ENCODE data around the gene LRCH1.

GRCh38 chr13:46640843-46641242, 87.9 kb downstream of the LRCH1 start:
- TF ChIP-seq ZNF512 (CRISPR knock-in tag; IDR thresholded peaks at IDR 0.05; ENCODE audit: borderline replicate concordance) (no peak), ZNF317 (CRISPR knock-in tag; IDR thresholded peaks at IDR 0.05; ENCODE audit: borderline replicate concordance, low read depth) (no peak), CTCF (IDR thresholded peaks at IDR 0.05) (no peak), NFYB (CRISPR knock-in tag; conservative IDR thresholded peaks at IDR 0.05; ENCODE audit: low read depth) (no peak), ATF3 (CRISPR knock-in tag; conservative IDR thresholded peaks at IDR 0.05) (no peak)
